HG03159 (cell line): ENCODE results near the gene RERE.
"Not testable (repeated sequence)": the region's sequence is repeated elsewhere in the genome, so short reads cannot be mapped to it uniquely, and the experiment has no call there.

Experiments used
- ATAC-seq: cut with Tn5 transposase; IDR thresholded peaks from one replicate; pipeline ENCODE4 v1.9.1; 2021; ENCODE audit warnings: mild to moderate bottlenecking, moderate library complexity; ENCODE audit not compliant: unreplicated experiment

Gene RERE

GRCh38 chr1:8396083-8396785 is 421.2 kb downstream of the RERE start:
- no peak for ATAC-seq

- ATAC-seq = no peak
These were observed 422.0 kb downstream of the RERE start for GRCh38 chr1:8395433-8395866.

GRCh38 chr1:8394456-8395321 is 422.8 kb downstream of the RERE start:
- ATAC-seq = no peak

GRCh38 chr1:8392522-8392921 is 424.9 kb downstream of the RERE start:
- ATAC-seq = no peak

GRCh38 chr1:8390707-8391106 is 426.7 kb downstream of the RERE start:
- no peak for ATAC-seq

GRCh38 chr1:8389958-8390535 is 427.4 kb downstream of the RERE start:
- ATAC-seq = no peak

GRCh38 chr1:8388732-8389562 is 428.5 kb downstream of the RERE start:
- ATAC-seq = no peak

- no peak for ATAC-seq
These were observed 431.2 kb downstream of the RERE start for GRCh38 chr1:8386247-8386646.

GRCh38 chr1:8384577-8384976 is 432.9 kb downstream of the RERE start:
- no peak for ATAC-seq

GRCh38 chr1:8384088-8384487 is 433.4 kb downstream of the RERE start:
- ATAC-seq = no peak

GRCh38 chr1:8382608-8383505 is 434.6 kb downstream of the RERE start:
- no peak for ATAC-seq

GRCh38 chr1:8382051-8382505 is 435.4 kb downstream of the RERE start:
- ATAC-seq = no peak

GRCh38 chr1:8381618-8382017 is 435.8 kb downstream of the RERE start:
- no peak for ATAC-seq

- ATAC-seq = not testable (repeated sequence)
These were observed 437.1 kb downstream of the RERE start for GRCh38 chr1:8380310-8380709.

- ATAC-seq = no peak
These were observed 437.8 kb downstream of the RERE start for GRCh38 chr1:8379513-8380186.

- ATAC-seq = no peak
These were observed 438.4 kb downstream of the RERE start for GRCh38 chr1:8378981-8379470.

- no peak for ATAC-seq
These were observed 439.3 kb downstream of the RERE start for GRCh38 chr1:8378178-8378577.

GRCh38 chr1:8377271-8377981 is 440.0 kb downstream of the RERE start:
- no peak for ATAC-seq
